ENCODE results near the gene CTRB2. TPM values are rescaled to one million over a fixed set of nuclear protein-coding genes. Genes with fewer than 3 reads are reported as not detected.

CTRB2 gene
- total and polyA plus RNA-seq, 2 of the 8 experiments (the other 6 are each of a cell fraction or from before 2014, with no cell fraction given): not detected

DNA sequence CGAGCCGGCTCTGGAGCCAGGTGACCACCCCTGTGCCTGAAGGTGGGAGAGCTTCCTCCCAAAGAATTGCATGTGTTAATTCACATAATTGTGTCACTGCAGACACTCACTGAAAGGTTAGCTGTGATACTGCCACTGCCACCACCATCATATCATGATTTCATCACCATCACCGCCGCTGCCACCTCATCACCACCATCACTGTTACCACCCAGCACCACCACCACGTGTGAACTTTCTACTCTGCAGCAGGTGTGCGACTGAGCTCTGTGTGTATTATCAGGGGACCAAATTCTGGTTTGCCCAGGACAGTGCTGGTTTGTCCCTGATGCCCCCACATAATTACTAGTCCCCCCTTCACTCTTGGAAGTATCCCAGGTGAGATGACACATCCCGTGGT, 29.3 kb upstream of the CTRB2 start:
- H3K36me3 ChIP-seq (ENCODE audit: control insufficient read depth in 2 of 4, insufficient read depth in 4 of 4, low read length in 3 of 4): peaks cover 6 to 43% (median 23%) of the 10 kb centered on the region in 4 experiments
- H2BK20ac ChIP-seq (ENCODE audit: low read length): no peak overlapping the region
- no peak overlapping the region for H3K23ac ChIP-seq (ENCODE audit: insufficient read length)
- DNase-seq (ENCODE audit: low read depth in 1 of 2, low spot score in 2 of 2) (no peak), FAIRE-seq (no peak)
- H3K4me2 ChIP-seq (ENCODE audit: insufficient read depth in 1 of 2, low read depth in 2 of 2, low read length in 2 of 2): no peak overlapping the region
- peaks cover 25 to 38% of the 10 kb centered on the region in 2 experiments for H4K20me1 ChIP-seq (replicated peaks in 1 of 2; ENCODE audit: control insufficient read depth in 1 of 2, insufficient read depth in 2 of 2, low read length in 2 of 2)
- no peak overlapping the region for H3K4me3 ChIP-seq (ENCODE audit: extremely low read depth in 1 of 4, insufficient read depth in 2 of 4, low read depth in 3 of 4, low read length in 4 of 4)
- no peaks in the 10 kb centered on the region for H3K23me2 ChIP-seq (ENCODE audit: low read depth, low read length)
- 96% methylated on average over 7 of the region's 7 CpGs; no CpG with 5 or more reads in 1 of the 2 experiments for WGBS, 2 experiments (ENCODE audit: extremely low coverage in 1 of 2, insufficient coverage in 1 of 2, insufficient read length in 1 of 2, insufficient replicate concordance in 2 of 2, low coverage in 1 of 2, low lambda C conversion rate in 2 of 2, missing lambda C conversion rate in 1 of 2)
- CTCF ChIA-PET (ENCODE audit: partially characterized antibody): interaction anchor here (0.6 to 10.8 kb wide), 7 partner anchors 14 to 166 kb away, joined by 3 to 236 read pairs (median 3); partner anchors contain the start of gene BCAR1
- no peak overlapping the region for H2BK12ac ChIP-seq (ENCODE audit: low read depth, low read length)
- peaks cover 0 to 24% of the 10 kb centered on the region in 2 experiments; a peak in 2 of 4 replicates for H3K79me2 ChIP-seq (ENCODE audit: control insufficient read depth in 1 of 2, insufficient read depth in 2 of 2, low read length in 2 of 2)
- H3K79me1 ChIP-seq (ENCODE audit: low read depth, low read length): peaks cover 14% of the 10 kb centered on the region; the same call in 1 of the 2 replicates
- no peak overlapping the region for H3K18ac ChIP-seq (ENCODE audit: extremely low read depth, low read length)
- H3K4ac ChIP-seq (replicated peaks; ENCODE audit: insufficient read length, low read depth, low read length): no peak overlapping the region
- H4K91ac ChIP-seq (replicated peaks; ENCODE audit: insufficient read length, low read length): no peak overlapping the region
- H3K9ac ChIP-seq (replicated peaks in 1 of 4; ENCODE audit: extremely low read depth in 1 of 4, low read depth in 3 of 4, low read length in 3 of 4): no peak overlapping the region
- no peak overlapping the region for H4K5ac ChIP-seq (ENCODE audit: insufficient read length, low read depth, low read length)
- no peak overlapping the region for H3K27ac ChIP-seq (ENCODE audit: low read depth, low read length)
- H2BK5ac ChIP-seq (ENCODE audit: low read depth, low read length): no peak overlapping the region
- H4K8ac ChIP-seq (ENCODE audit: extremely low read depth, insufficient read depth, low read length): no peak overlapping the region
- H3K14ac ChIP-seq (ENCODE audit: insufficient read length): no peak overlapping the region
- POLR2A ChIA-PET (ENCODE audit: partially characterized antibody): interaction anchor here (1.0 to 22.7 kb wide), 7 partner anchors 9 to 30 kb away, joined by 3 to 375 read pairs (median 6); partner anchors contain the start of gene BCAR1
- no peak overlapping the region for H2BK120ac ChIP-seq (replicated peaks; ENCODE audit: low read depth, low read length)
- no peak overlapping the region for H2AFZ ChIP-seq (ENCODE audit: low read length)
- H3K56ac ChIP-seq (replicated peaks; ENCODE audit: insufficient read length, low read depth, low read length): no peak overlapping the region
- peaks cover 0 to 6% (median 2%) of the 10 kb centered on the region in 4 experiments; a peak in 2 of 7 replicates for H3K4me1 ChIP-seq (replicated peaks in 1 of 4; ENCODE audit: control insufficient read depth in 3 of 4, insufficient read depth in 4 of 4, low read length in 3 of 4)
- H2BK15ac ChIP-seq (ENCODE audit: low read length): no peak overlapping the region
- TF ChIP-seq BACH1 (IDR thresholded peaks at IDR 0.05; ENCODE audit: low read length): no peak
- TF ChIP-seq HDAC6 (IDR thresholded peaks at IDR 0.05; ENCODE audit: low read depth, low read length): no peak
- TF ChIP-seq KDM4A (IDR thresholded peaks at IDR 0.05; ENCODE audit: low read depth, low read length, severe bottlenecking): no peak
- no peak for TF ChIP-seq SIX5 (IDR thresholded peaks at IDR 0.05; ENCODE audit: low read depth, low read length)
- no peak for TF ChIP-seq GABPA (IDR thresholded peaks at IDR 0.05; ENCODE audit: borderline replicate concordance, insufficient read depth, low read length)
- no peak for TF ChIP-seq FOSL1 (IDR thresholded peaks at IDR 0.05; ENCODE audit: insufficient read depth, low read depth, low read length)
- TF ChIP-seq POU5F1 (IDR thresholded peaks at IDR 0.05; ENCODE audit: low read depth, low read length): no peak
- H3K9me3 ChIP-seq (ENCODE audit: insufficient read depth in 2 of 2, low read depth in 1 of 2, low read length in 1 of 2): no peaks in the 10 kb centered on the region
- no peak overlapping the region for H2AK5ac ChIP-seq (ENCODE audit: low read depth, low read length)
- no peaks in the 10 kb centered on the region for H3K27me3 ChIP-seq (replicated peaks in 1 of 4; ENCODE audit: control insufficient read depth in 3 of 4, extremely low read depth in 1 of 4, insufficient read depth in 3 of 4, low read length in 3 of 4)
